Mucosa of stomach (tissue), 1 donor: ENCODE results near the gene AXDND1.

Experiments used
- H3K27me3 ChIP-seq: one replicate; pipeline ENCODE4 v1.7.0; 2013; ENCODE audit warnings: mild to moderate bottlenecking, low read length; ENCODE audit not compliant: control insufficient read depth, insufficient read depth
- H3K36me3 ChIP-seq: one replicate; pipeline ENCODE4 v1.7.0; 2013; ENCODE audit warnings: low read length; ENCODE audit not compliant: control insufficient read depth, insufficient read depth
- H3K4me1 ChIP-seq: one replicate; pipeline ENCODE4 v1.7.0; 2013; ENCODE audit warnings: mild to moderate bottlenecking, low read length; ENCODE audit not compliant: control insufficient read depth, insufficient read depth
- H3K4me3 ChIP-seq: one replicate; pipeline ENCODE4 v1.7.0; 2013; ENCODE audit warnings: low read length
- H3K9ac ChIP-seq: one replicate; pipeline ENCODE4 v1.7.0; 2013; ENCODE audit warnings: mild to moderate bottlenecking, low read length, moderate library complexity
- H3K9me3 ChIP-seq: one replicate; pipeline ENCODE4 v1.7.0; 2013; ENCODE audit warnings: mild to moderate bottlenecking, low read length, moderate library complexity; ENCODE audit not compliant: control insufficient read depth
- donor health status: Pancreatic carcinoma.

Gene AXDND1

GRCh38 chr1:179591253-179591591 is 225.5 kb downstream of the AXDND1 start:
- Histone ChIP-seq H3K9me3 (no peaks in the 10 kb centered on the region), H3K4me3 (no peak overlapping the region), H3K27me3 (no peaks in the 10 kb centered on the region), H3K4me1 (peaks cover 5% of the 10 kb centered on the region), H3K9ac (no peak overlapping the region), H3K36me3 (no peaks in the 10 kb centered on the region)

- no peaks in the 10 kb centered on the region for H3K36me3 ChIP-seq
- no peaks in the 10 kb centered on the region for H3K9me3 ChIP-seq
- H3K9ac ChIP-seq: no peak within 1 kb of the TSS
- H3K27me3 ChIP-seq: no peaks in the 10 kb centered on the region
- peaks cover 5% of the 10 kb centered on the region for H3K4me1 ChIP-seq
- H3K4me3 ChIP-seq: no peak within 1 kb of the TSS
Observed at GRCh38 chr1:179591592-179592580, 226.1 kb downstream of the AXDND1 start, which contains the start of gene TDRD5. TSS of gene TDRD5 (plus strand) at chr1:179591832. CDS start at chr1:179592616, 784 bp downstream.

- no peaks in the 10 kb centered on the region for H3K27me3 ChIP-seq
- H3K4me3 ChIP-seq: no peak overlapping the region
- no peaks in the 10 kb centered on the region for H3K9me3 ChIP-seq
- no peak overlapping the region for H3K9ac ChIP-seq
- no peaks in the 10 kb centered on the region for H3K4me1 ChIP-seq
- H3K36me3 ChIP-seq: no peaks in the 10 kb centered on the region
Observed at GRCh38 chr1:179598631-179599030, 232.9 kb downstream of the AXDND1 start.

- H3K9ac ChIP-seq: no peak overlapping the region
- no peaks in the 10 kb centered on the region for H3K27me3 ChIP-seq
- H3K4me1 ChIP-seq: no peaks in the 10 kb centered on the region
- H3K9me3 ChIP-seq: no peaks in the 10 kb centered on the region
- no peaks in the 10 kb centered on the region for H3K36me3 ChIP-seq
- H3K4me3 ChIP-seq: no peak overlapping the region
Observed at GRCh38 chr1:179599623-179600249, 234.0 kb downstream of the AXDND1 start.

GRCh38 chr1:179601093-179601492 is 235.3 kb downstream of the AXDND1 start:
- Histone ChIP-seq H3K27me3 (no peaks in the 10 kb centered on the region), H3K9me3 (no peaks in the 10 kb centered on the region), H3K4me3 (no peak overlapping the region), H3K9ac (no peak overlapping the region), H3K4me1 (no peaks in the 10 kb centered on the region), H3K36me3 (no peaks in the 10 kb centered on the region)
